ENCODE results near the gene LONRF3.

The LONRF3 gene

GRCh38 chrX:118971552-118971951 is 2.9 kb upstream of the LONRF3 start:
- Histone ChIP-seq H3K4me1 (ENCODE audit: low read depth, poor library complexity, severe bottlenecking) (no peaks in the 10 kb centered on the region), H4K20me1 (ENCODE audit: insufficient read depth) (no peaks in the 10 kb centered on the region), H3K27ac (no peak overlapping the region), H3K79me2 (ENCODE audit: insufficient read depth, low read depth) (peaks cover 6% of the 10 kb centered on the region; the same call in 1 of the 2 replicates), H3K27me3 (ENCODE audit: insufficient read depth, low read depth) (no peaks in the 10 kb centered on the region), H3K9ac (no peak overlapping the region), H3K4me2 (no peak overlapping the region), H3K4me3 (IDR thresholded peaks at IDR 0.05; ENCODE audit: insufficient read depth, low read depth, low read length) (no peak overlapping the region), H2AFZ (ENCODE audit: low read depth) (no peak overlapping the region), H3K36me3 (ENCODE audit: insufficient read depth) (no peaks in the 10 kb centered on the region)
- TF ChIP-seq CTCF (conservative IDR thresholded peaks at IDR 0.05; ENCODE audit: low read depth, low read length) = no peak

GRCh38 chrX:118973389-118974087 is 880 bp upstream of the LONRF3 start:
- Histone ChIP-seq H3K4me3 (IDR thresholded peaks at IDR 0.05; ENCODE audit: insufficient read depth, low read depth, low read length) (no peak overlapping the region), H3K4me2 (peak overlapping the region; percentile 66)

GRCh38 chrX:118974908-118975671 is 672 bp downstream of the LONRF3 start:
- peak overlapping the region; percentile 8 for H3K4me3 ChIP-seq (IDR thresholded peaks at IDR 0.05; ENCODE audit: insufficient read depth, low read depth, low read length)
- no peaks in the 10 kb centered on the region for H3K36me3 ChIP-seq (ENCODE audit: insufficient read depth)
- H3K27ac ChIP-seq = peak overlapping the region; percentile 77
- H2AFZ ChIP-seq (ENCODE audit: low read depth) = peak overlapping the region; percentile 93
- peaks cover 26% of the 10 kb centered on the region; the same call in 1 of the 2 replicates for H3K79me2 ChIP-seq (ENCODE audit: insufficient read depth, low read depth)
- no peak for TF ChIP-seq CTCF (conservative IDR thresholded peaks at IDR 0.05; ENCODE audit: low read depth, low read length)
- H3K4me1 ChIP-seq (ENCODE audit: low read depth, poor library complexity, severe bottlenecking) = peaks cover 10% of the 10 kb centered on the region
- no peaks in the 10 kb centered on the region for H4K20me1 ChIP-seq (ENCODE audit: insufficient read depth)
- H3K9ac ChIP-seq = peak overlapping the region; percentile 86
- no peaks in the 10 kb centered on the region for H3K27me3 ChIP-seq (ENCODE audit: insufficient read depth, low read depth)
- peak overlapping the region; percentile 48 for H3K4me2 ChIP-seq

More at GRCh38 chrX:118973389-118974087, 880 bp upstream of the LONRF3 start:
- Histone ChIP-seq H3K36me3 (ENCODE audit: insufficient read depth) (no peaks in the 10 kb centered on the region), H4K20me1 (ENCODE audit: insufficient read depth) (no peaks in the 10 kb centered on the region), H3K4me1 (ENCODE audit: low read depth, poor library complexity, severe bottlenecking) (peaks cover 10% of the 10 kb centered on the region), H3K27ac (no peak overlapping the region), H3K9ac (no peak overlapping the region), H3K79me2 (ENCODE audit: insufficient read depth, low read depth) (peaks cover 26% of the 10 kb centered on the region; the same call in 1 of the 2 replicates), H3K27me3 (ENCODE audit: insufficient read depth, low read depth) (no peaks in the 10 kb centered on the region), H2AFZ (ENCODE audit: low read depth) (peak overlapping the region; percentile 93)
- no peak for TF ChIP-seq CTCF (conservative IDR thresholded peaks at IDR 0.05; ENCODE audit: low read depth, low read length)

- Histone ChIP-seq H4K20me1 (ENCODE audit: insufficient read depth) (no peaks in the 10 kb centered on the region), H3K36me3 (ENCODE audit: insufficient read depth) (no peaks in the 10 kb centered on the region), H3K27me3 (ENCODE audit: insufficient read depth, low read depth) (no peaks in the 10 kb centered on the region), H3K4me1 (ENCODE audit: low read depth, poor library complexity, severe bottlenecking) (peaks cover 10% of the 10 kb centered on the region), H3K79me2 (ENCODE audit: insufficient read depth, low read depth) (peaks cover 26% of the 10 kb centered on the region; the same call in 1 of the 2 replicates), H3K4me2 (peak overlapping the region; percentile 36), H3K4me3 (IDR thresholded peaks at IDR 0.05; ENCODE audit: insufficient read depth, low read depth, low read length) (no peak overlapping the region), H3K27ac (peak overlapping the region; percentile 77), H2AFZ (ENCODE audit: low read depth) (peak overlapping the region; percentile 57), H3K9ac (peak overlapping the region; percentile 86)
- no peak for TF ChIP-seq CTCF (conservative IDR thresholded peaks at IDR 0.05; ENCODE audit: low read depth, low read length)
Observed at GRCh38 chrX:118975831-118976598, 1.6 kb downstream of the LONRF3 start.
